PFSK-1 (cell line): ENCODE data around the gene TSKS.

Experiments used
- POLR2AphosphoS5 ChIP-seq: IDR thresholded peaks from 2 replicates; pipeline ENCODE4 v1.6.1; 2012; ENCODE audit warnings: low read depth, mild to moderate bottlenecking, control low read depth, low read length, moderate library complexity
- REST ChIP-seq, 2 experiments: IDR thresholded peaks; 2 replicates each; pipeline versions ENCODE4 v1.6.1 to v1.8.0; 2011 to 2012; ENCODE audit warnings: low read depth in 2 of 2, low read length in 2 of 2, control low read depth in 1 of 2, inconsistent platforms in 1 of 2, mild to moderate bottlenecking in 1 of 2, moderate library complexity in 1 of 2; ENCODE audit not compliant: insufficient read depth in 1 of 2
- TAF1 ChIP-seq: IDR thresholded peaks from 2 replicates; pipeline ENCODE4 v1.6.1; 2012; ENCODE audit warnings: low read length, control low read depth, borderline replicate concordance; ENCODE audit not compliant: insufficient read depth

- TF ChIP-seq POLR2AphosphoS5 (no peak), REST (IDR thresholded peaks at IDR 0.05; ENCODE audit: insufficient read depth in 1 of 2, low read depth in 2 of 2, low read length in 2 of 2) (no peak), TAF1 (no peak)
Observed at GRCh38 chr19:49755956-49756355, 7.2 kb downstream of the TSKS start.
